Activated CD4-positive, alpha-beta T cell treated with anti-CD3 and anti-CD28 coated beads for 1 hour (primary cell): ENCODE results near the gene ZER1.
"Not testable (repeated sequence)": the region's sequence is repeated elsewhere in the genome, so short reads cannot be mapped to it uniquely, and the experiment has no call there.

Experiments used
- DNase-seq: peaks from one replicate; pipeline ENCODE4 v3.0.0-alpha.2; 2020

ZER1 gene

GRCh38 chr9:128786681-128787601, 15.2 kb upstream of the ZER1 start, which contains the start of gene TBC1D13:
TSS of gene TBC1D13 (plus strand) at chr9:128787253. CDS start at chr9:128787354, 101 bp downstream.
- peak; percentile 84 for DNase-seq

GRCh38 chr9:128785427-128785826, 13.7 kb upstream of the ZER1 start:
- no peak for DNase-seq

GRCh38 chr9:128782669-128783068, 10.9 kb upstream of the ZER1 start:
- no peak for DNase-seq

DNA sequence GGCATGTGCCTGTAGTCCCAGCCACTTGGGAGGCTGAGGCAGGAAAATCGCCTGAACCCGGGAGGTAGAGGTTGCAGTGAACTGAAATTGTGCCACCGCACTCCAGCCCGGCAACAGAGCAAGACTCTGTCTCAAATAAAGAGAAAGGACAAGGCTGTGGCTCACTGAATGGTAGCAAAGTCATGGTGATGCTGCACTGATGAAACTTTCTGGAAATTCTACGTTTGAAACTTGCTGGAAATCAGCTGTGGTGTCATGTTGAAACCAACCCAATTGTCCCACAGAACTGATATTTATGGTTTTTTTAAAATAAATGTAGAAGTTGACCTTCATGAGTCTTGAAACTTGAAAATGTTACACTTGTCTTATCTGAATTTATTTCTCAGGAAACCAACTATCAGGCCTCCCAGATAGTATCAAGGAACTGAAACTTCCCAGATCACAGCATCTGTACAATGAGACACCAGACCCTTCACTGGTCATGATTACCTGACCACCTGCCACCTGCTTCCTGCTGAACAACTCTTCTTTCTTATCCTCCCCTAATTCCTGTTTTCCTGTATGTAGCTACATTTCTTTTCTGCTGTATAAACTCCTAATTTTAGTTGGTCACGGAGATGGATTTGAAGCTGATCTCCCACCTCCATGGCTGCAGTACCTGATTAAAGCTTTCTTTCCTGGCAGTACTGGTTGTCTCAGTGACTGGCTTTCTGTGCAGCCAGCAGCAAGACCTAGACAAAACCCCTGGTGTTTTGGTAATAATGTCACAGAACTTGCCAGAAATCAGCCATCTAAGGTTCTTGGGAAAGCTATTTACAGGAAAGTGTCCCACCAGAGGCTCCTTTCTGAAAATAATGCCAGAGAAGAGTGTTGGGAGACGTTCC, 9.7 kb upstream of the ZER1 start:
- no peak for DNase-seq

- DNase-seq = not testable (repeated sequence)
Measured at GRCh38 chr9:128780093-128780492, 8.4 kb upstream of the ZER1 start.

- no peak for DNase-seq
Measured at GRCh38 chr9:128774804-128775203, 3.1 kb upstream of the ZER1 start.

GRCh38 chr9:128773049-128773448, 1.3 kb upstream of the ZER1 start:
- no peak for DNase-seq

DNA sequence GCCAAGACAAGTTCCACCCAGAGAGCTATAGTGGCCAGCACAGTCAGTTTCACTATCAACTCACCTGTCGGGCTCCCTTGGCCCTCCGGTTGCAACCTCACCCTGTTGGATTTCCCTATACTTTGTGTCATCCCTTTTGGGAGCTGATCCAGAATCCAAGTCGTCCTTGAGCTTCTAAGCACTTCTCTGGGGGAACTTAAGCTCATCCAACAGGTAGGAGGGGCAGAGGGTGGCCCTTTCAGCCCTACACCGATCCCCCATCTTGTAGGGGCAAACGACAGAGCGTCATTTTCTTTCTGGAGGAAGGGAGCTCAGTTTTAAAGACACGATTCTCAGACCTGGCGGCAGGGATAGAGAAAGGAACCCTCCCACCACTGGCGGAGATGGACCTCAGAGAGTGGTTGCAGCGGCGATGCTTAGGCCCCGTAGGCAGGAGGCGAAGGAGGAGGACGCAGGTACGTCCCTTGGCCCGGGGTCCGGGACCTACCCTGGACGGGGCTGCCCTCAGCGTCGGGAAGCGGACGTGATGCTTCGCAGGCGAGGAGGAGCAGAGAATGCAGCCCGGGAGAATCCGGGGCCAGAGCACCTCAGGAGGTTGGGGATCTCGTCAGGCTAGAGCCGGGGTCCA, 519 bp downstream of the ZER1 start:
- DNase-seq = no peak

- no peak for DNase-seq
Measured at GRCh38 chr9:128770286-128771030, 1.3 kb downstream of the ZER1 start.

DNA sequence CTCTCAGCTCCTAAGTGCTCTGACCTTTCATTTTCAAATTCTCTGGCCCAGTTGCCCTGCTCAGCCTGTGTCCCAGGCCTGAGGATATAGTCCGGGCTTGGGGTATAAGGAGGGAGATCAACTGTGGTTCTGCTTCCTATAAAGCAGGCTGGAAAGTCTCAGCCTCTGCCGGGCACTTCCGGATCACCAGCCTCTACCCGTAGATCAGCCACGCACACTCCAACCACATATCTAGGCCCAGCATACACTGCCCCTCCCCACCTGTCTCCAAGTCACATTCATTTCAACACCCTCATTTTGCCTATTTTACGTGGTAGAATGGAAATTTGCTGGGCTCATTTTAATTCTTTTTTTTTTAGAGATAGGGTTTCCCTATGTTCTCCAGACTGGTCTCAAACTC, 3.1 kb downstream of the ZER1 start:
- DNase-seq = no peak

- no peak for DNase-seq
Measured at GRCh38 chr9:128765499-128765898, 6.2 kb downstream of the ZER1 start.

- no peak for DNase-seq
Measured at GRCh38 chr9:128764361-128764760, 7.4 kb downstream of the ZER1 start.

DNA sequence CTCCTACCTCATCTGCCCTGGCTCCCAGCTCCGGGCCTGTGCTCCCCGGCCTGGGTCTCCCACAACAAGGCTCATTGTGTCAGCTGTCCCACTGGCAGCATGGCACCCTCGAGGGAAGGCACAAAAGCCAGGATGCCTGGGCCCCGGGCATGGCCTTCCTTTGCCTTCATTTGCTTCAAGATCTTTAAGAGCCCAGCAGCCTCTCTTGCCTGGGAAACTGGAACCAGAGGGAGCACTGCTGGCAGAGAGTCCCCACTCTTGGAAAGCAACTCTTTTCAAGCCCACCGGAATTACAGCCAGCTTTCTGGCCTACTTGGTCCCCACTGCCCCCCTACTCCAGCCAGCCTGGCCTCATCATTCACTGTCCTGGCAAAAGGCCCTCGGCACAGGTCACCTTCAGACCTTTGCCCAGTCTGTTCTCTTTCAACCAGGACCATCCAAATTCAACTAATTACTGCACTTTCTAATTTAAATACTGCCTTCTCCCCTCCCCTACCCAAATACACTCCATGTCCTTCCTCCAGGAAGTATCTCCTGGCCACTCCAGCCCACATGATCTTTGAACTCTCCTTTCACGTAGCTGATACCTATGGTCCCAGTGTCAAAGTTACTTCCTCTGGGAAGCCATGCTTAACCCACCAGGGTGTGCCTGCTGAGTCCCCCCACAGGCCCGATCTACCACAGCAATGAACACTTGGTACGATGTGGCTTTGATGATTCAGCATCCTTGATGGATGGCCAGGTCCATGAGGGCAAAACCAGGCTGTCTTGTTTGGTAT, 8.9 kb downstream of the ZER1 start:
- no peak for DNase-seq

DNA sequence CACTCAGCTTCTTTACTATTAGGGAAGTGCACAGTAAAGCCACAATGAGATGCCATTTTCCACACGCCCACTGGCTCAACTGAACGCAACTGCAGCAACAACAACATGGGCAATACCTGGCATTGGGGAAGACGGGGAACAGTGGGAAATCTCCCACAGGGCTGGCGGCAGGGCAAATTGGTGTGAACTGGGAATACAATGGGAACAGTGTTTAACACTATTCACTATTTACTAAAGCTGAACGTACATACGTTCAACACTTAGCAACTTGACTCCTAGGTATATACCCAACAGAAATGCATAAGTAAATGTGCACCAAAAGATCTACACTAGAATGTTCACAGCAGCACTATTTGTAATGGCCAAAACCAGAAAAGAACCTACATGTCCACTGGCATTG, 14.1 kb downstream of the ZER1 start:
- DNase-seq = no peak

DNA sequence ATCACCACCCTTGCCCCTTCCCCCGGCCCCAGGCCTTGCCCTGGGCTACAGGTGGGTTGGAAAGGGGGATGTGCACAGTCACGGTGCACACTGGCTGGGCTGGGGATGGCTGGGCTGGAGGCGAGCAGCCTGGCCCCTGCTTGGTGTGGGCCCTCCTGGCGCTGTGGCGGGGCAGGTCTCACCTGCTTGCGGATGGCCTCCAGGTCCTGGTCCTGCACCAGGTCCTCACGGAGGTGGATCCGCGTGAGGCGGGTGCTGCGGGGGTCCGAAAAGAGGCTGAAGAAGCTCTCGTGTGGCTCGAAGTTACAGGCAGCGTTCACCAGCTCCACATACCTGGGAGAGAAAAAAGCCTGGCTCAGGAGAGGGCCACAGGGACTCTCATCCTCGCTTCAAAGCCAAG, 18.1 kb downstream of the ZER1 start:
- no peak for DNase-seq

DNA sequence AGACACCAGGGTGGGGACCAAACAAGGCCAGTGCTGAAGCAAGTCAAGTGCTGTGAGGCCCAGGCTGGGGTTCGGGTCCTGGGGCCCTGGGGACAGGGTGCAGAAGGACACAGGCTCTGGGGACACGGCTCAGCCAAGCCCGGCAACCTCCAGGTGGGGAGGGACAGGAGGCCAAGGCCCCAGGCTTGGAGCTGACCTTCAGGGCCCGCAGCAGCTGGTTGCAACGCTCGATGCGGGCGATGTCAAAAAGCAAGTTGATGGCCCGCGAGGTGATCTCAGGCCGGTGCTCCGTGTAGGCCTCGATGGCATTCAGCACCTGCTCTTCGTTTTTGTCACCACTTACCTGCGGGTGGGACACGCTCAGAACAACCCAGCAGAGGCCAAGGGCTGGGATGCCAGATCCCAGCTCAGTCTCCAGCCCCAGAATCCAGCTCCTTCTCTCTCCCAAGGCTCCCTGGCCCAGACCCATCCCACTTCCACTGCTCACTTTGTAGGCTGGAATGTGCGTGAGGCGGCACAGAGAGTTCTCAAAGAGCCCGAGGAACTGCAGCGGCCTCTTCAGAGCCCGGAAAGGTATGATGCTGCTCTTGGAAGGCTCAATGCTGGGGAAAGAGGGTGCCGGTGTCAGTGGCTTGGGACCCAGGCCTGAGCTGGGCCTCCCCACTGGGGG, 20.7 kb downstream of the ZER1 start:
- no peak for DNase-seq

DNA sequence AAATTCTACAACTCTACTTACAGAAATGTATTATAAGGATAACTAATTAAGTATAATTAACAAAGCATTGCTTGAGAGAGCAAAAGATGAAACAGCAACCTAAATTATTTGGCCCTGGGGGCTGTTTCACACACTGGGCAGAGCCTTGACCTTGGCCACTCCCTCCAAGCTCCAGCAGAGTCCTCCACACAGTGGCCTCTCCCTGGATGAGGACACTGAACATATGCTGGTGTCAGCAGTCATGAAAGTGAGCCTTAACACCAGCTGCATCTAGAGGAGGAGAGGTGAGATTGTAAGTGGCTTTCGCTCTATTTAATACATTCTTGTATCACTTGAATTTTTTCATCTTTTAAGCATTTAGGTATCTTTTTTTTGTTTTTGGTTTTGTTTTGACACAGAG, 24.5 kb downstream of the ZER1 start:
- DNase-seq = no peak

GRCh38 chr9:128743421-128743820, 28.3 kb downstream of the ZER1 start:
- no peak for DNase-seq

DNA sequence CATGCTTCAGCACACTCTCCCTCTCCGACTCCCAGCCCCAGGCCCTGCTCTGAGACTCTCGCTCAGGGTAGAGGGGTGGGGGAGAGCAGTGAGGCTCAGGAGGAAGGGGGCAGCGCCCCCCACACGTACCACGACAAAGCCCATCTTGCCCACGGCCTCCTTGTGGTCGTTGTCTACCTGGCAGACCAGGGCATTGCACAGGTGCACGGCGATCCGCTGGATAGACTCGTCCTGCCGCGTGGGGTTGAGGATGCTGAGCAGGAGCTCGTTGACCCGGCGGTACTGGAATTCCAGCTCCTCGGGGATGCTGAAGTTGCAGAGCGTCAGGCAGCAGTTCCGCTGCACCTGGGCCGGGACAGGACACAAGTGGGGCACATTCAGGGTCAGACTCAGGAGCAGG, 29.3 kb downstream of the ZER1 start:
- DNase-seq = no peak

- DNase-seq = no peak
Measured at GRCh38 chr9:128735373-128735772, 36.4 kb downstream of the ZER1 start.

DNA sequence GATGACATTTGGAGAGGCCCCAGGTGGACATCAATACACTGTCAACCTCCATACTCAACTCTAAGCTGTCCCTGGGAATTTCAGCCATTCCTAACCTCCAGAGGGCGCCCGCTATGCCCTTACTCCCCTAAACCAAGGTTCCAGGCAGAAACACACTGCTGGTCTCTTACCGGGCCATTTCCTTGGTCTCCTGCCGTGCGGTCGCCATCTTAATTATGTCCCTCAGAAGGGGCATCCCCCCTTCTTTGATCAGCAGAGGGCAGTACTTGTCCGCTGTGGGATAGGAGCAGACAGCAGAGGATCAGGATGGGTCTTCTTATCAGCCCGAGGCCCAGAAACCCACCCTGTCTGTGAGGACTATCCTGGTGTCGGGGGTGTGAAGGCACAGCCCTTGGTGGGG, 38.5 kb downstream of the ZER1 start:
- no peak for DNase-seq
